H1 (cell line): Measurements from ENCODE around the gene ARMC6. TPM values are rescaled to one million over a fixed set of nuclear protein-coding genes. Genes with fewer than 3 reads are reported as not detected.

Experiments
- CHD7 ChIP-seq: fragments of 300-600 bp; sonication (generic); IDR thresholded peaks from 2 replicates; pipeline ENCODE4 v1.7.1; 2012; ENCODE audit warnings: low read length, moderate library complexity, mild to moderate bottlenecking, inconsistent platforms; ENCODE audit not compliant: insufficient replicate concordance
- RNF2 ChIP-seq: fragments of 200-900, 300-1000 bp; sonication (generic); IDR thresholded peaks from 2 replicates; pipeline ENCODE4 v1.7.1; 2016; ENCODE audit warnings: borderline replicate concordance, low read depth, mild to moderate bottlenecking, antibody characterized with exemption, low read length; ENCODE audit not compliant: poor library complexity, severe bottlenecking; ENCODE audit errors: missing control alignments
- SP2 ChIP-seq: IDR thresholded peaks from 2 replicates; pipeline ENCODE4 v1.6.1; 2012; ENCODE audit warnings: mild to moderate bottlenecking, low read length, inconsistent platforms
- SP4 ChIP-seq: IDR thresholded peaks from 2 replicates; pipeline ENCODE4 v1.6.1; 2012; ENCODE audit warnings: low read length, inconsistent platforms
- TAF1 ChIP-seq: IDR thresholded peaks from 2 replicates; pipeline ENCODE4 v1.6.1; 2011; ENCODE audit warnings: mild to moderate bottlenecking, low read depth, low read length
- polyA plus RNA-seq, 7 experiments: library from polyadenylated mRNA; depleted of rRNA in 3 of 7; stranded (reverse) in 5 of 7; unstranded in 2 of 7; fragments of >200 nt in 5 of 7; fragments of 200-250 nt in 2 of 7; gene quantifications; 1 replicate in 5 of 7; 2 replicates in 1 of 7; 4 replicates in 1 of 7; pipeline versions ENCODE4 v1.2.1 to v1.2.3, GENCODE V29; 2011 to 2013; ENCODE audit warnings: missing spikeins in 2 of 7, mixed read lengths in 2 of 7
- total RNA-seq: library from RNA; stranded (reverse); fragmentation: NEBNext Ultra II Directional; extraction: Animal tissue kit (Norgen Biotek cat#: 25700); gene quantifications from 2 replicates; pipeline ENCODE4 v1.2.1, GENCODE V29; 2021

Gene ARMC6
- total and polyA plus RNA-seq, 2 of the 8 experiments (the other 6 are each of a cell fraction or from before 2014, with no cell fraction given) = 67.1 to 68.3 TPM

GRCh38 chr19:19068659-19069654, 35.6 kb downstream of the ARMC6 start (continued):
- TF ChIP-seq CHD7 (no peak), TAF1 (no peak), SP4 (no peak), SP2 (no peak), RNF2 (no peak)
